HEK293 (cell line): ENCODE results near the gene IL4I1.

ENCODE experiments used
- CTCF ChIP-seq: fragments of 450-650 bp; formaldehyde crosslinking; IDR thresholded peaks from 2 replicates; pipeline ENCODE4 v1.5.1; 2016; ENCODE audit warnings: missing biosample characterization, missing genetic modification characterization
- GLI4 ChIP-seq: fragments of 450-650 bp; formaldehyde crosslinking; IDR thresholded peaks from 2 replicates; pipeline ENCODE4 v1.5.1; 2016; ENCODE audit warnings: missing biosample characterization, missing genetic modification characterization
- MEIS1 ChIP-seq: sonication (generic); formaldehyde crosslinking; IDR thresholded peaks from 2 replicates; pipeline ENCODE4 v1.8.1; 2022; ENCODE audit warnings: missing genetic modification reagents, mild to moderate bottlenecking, borderline replicate concordance
- SCRT1 ChIP-seq: fragments of 450-650 bp; formaldehyde crosslinking; IDR thresholded peaks from 2 replicates; pipeline ENCODE4 v1.5.1; 2016; ENCODE audit warnings: missing biosample characterization, missing genetic modification characterization, borderline replicate concordance
- ZBTB48 ChIP-seq: fragments of 450-650 bp; formaldehyde crosslinking; IDR thresholded peaks from 2 replicates; pipeline ENCODE4 v1.5.1; 2016; ENCODE audit warnings: missing biosample characterization, missing genetic modification characterization
- ZEB2 ChIP-seq: fragments of 450-650 bp; formaldehyde crosslinking; IDR thresholded peaks from 2 replicates; pipeline ENCODE4 v1.5.1; 2016; ENCODE audit warnings: missing biosample characterization, missing genetic modification characterization
- ZNF202 ChIP-seq: fragments of 450-650 bp; formaldehyde crosslinking; IDR thresholded peaks from 2 replicates; pipeline ENCODE4 v1.5.1; 2016; ENCODE audit warnings: missing biosample characterization, missing genetic modification characterization, borderline replicate concordance
- ZNF292 ChIP-seq: fragments of 450-650 bp; formaldehyde crosslinking; IDR thresholded peaks from 2 replicates; pipeline ENCODE4 v1.5.1; 2016; ENCODE audit warnings: low read depth, missing biosample characterization, missing genetic modification characterization, borderline replicate concordance
- ZNF660 ChIP-seq: fragments of 450-650 bp; IDR thresholded peaks from 2 replicates; pipeline ENCODE4 v1.5.1; 2018; ENCODE audit warnings: missing biosample characterization, mild to moderate bottlenecking, missing genetic modification characterization
- ZNF664 ChIP-seq: fragments of 450-650 bp; formaldehyde crosslinking; IDR thresholded peaks from 2 replicates; pipeline ENCODE4 v1.5.1; 2016; ENCODE audit warnings: missing biosample characterization, missing genetic modification characterization
- ZNF677 ChIP-seq: fragments of 450-650 bp; IDR thresholded peaks from 2 replicates; pipeline ENCODE4 v1.5.0; 2018; ENCODE audit warnings: missing biosample characterization, mild to moderate bottlenecking, missing genetic modification characterization, moderate library complexity
- ZNF768 ChIP-seq: fragments of 450-650 bp; formaldehyde crosslinking; IDR thresholded peaks from 2 replicates; pipeline ENCODE4 v1.5.1; 2018; ENCODE audit warnings: missing biosample characterization, mild to moderate bottlenecking, missing genetic modification characterization
- ZNF843 ChIP-seq: fragments of 450-650 bp; formaldehyde crosslinking; IDR thresholded peaks from 2 replicates; pipeline ENCODE4 v1.5.1; 2016; ENCODE audit warnings: missing biosample characterization, missing genetic modification characterization
- TF ChIP-seq, protein P1 (sequence below): IDR thresholded peaks from 2 replicates; pipeline ENCODE4 v1.6.1; 2011; ENCODE audit warnings: mild to moderate bottlenecking, low read depth, low read length, borderline replicate concordance

DNA sequence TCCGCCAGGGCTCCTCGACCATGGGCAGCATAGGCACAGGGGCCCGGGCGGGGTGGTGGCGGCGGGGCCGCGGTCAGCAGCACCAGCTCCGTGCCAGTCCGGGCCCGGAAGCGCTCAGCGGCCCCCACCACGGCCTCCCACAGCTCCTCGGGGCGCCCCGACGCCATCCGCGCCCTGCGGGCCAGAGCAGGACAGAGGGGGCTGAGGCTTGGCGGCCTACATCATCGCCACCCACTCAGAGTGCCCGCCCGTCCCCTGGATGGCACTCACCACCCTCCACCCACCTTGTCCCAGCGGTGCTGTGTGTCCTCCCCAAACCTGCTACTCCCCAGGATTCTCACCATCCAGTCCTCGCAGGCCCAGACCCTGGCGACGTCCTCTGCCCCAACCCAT lies 23.6 kb downstream of the IL4I1 start:
- TF ChIP-seq CTCF (tag by site-specific recombination) (no peak), ZNF768 (tag by site-specific recombination) (no peak), SCRT1 (no peak), ZNF664 (no peak), ZNF843 (tag by site-specific recombination) (no peak), ZEB2 (no peak), ZNF660 (tag by site-specific recombination) (no peak), ZNF677 (no peak), ZNF202 (tag by site-specific recombination) (no peak), MEIS1 (CRISPR knock-in tag) (no peak), GLI4 (tag by site-specific recombination) (no peak), ZBTB48 (tag by site-specific recombination) (no peak), ZNF292 (tag by site-specific recombination) (no peak)
- TF ChIP-seq, protein P1, sequence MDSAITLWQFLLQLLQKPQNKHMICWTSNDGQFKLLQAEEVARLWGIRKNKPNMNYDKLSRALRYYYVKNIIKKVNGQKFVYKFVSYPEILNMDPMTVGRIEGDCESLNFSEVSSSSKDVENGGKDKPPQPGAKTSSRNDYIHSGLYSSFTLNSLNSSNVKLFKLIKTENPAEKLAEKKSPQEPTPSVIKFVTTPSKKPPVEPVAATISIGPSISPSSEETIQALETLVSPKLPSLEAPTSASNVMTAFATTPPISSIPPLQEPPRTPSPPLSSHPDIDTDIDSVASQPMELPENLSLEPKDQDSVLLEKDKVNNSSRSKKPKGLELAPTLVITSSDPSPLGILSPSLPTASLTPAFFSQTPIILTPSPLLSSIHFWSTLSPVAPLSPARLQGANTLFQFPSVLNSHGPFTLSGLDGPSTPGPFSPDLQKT = no peak
